Measurements from ENCODE around the gene RNASE8.

The RNASE8 gene

DNA sequence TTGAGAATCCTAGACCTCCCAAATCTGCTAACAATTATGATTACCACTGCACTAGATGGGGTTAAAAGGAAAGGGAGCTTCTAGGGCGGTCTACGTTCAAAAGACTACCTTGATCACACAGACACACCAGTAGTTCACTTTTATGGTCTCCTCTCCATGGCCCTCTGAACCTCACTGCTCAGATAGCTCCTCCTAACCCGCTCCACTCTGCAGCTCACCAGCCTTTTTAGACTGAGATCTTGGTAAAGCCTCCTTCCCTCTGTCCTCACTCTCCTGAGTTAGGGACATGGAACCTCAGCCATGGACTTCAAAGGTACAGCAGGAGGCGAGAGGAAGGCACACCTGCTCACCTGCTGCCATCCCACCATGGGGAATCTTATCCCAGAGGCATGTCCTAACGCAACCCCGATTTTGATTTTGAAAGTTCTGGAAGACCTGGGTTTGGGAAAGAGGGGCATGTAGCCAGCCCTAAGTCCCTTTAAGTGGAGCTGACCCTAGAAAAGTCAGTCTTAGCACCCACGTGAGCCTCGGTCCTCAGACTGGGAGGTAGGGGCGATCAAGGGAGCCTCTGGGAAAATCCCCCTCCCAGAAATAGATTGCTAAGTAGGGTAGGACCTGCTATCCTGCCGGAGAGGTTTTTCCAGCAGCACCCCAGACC, 39.5 kb downstream of the RNASE8 start:
- peak overlapping the region; percentile 81 for H3K27ac ChIP-seq (ENCODE audit: low read depth, low read length)
- H3K36me3 ChIP-seq (ENCODE audit: control insufficient read depth, insufficient read depth, low read length), result no peaks in the 10 kb centered on the region
- H3K4me1 ChIP-seq (ENCODE audit: control insufficient read depth, insufficient read depth, low read length), result peaks cover 14% of the 10 kb centered on the region
- H3K27me3 ChIP-seq (ENCODE audit: control insufficient read depth, insufficient read depth, low read length), result no peaks in the 10 kb centered on the region
- H3K9ac ChIP-seq (ENCODE audit: low read length), result peak overlapping the region; percentile 43
- H3K4me3 ChIP-seq (ENCODE audit: low read length), result peak overlapping the region; percentile 53

DNA sequence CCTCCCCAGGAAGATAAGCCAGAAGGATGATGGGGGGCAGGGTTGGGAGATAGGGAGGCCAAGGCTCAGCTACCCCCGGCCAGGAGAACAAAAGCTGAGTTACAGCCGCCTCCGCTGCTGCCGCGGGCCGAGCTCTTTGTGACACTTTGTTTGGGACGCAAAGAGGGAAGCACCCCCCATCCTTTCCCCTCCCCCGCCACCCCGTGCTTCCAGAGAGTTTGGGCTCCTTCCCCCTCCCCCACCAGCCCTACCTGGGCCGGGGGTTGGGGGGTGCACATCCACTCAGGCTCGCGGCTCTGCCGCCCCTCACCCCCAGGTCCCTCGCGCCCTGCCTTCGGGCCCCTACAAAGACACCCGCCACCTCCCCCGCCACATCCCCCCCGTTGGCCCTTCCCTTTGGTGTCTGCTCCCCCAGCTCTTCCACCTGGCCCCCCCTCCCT, 40.0 kb downstream of the RNASE8 start:
- Histone ChIP-seq H3K27me3 (ENCODE audit: control insufficient read depth, insufficient read depth, low read length) (no peaks in the 10 kb centered on the region), H3K4me3 (ENCODE audit: low read length) (peak overlapping the region; percentile 53), H3K27ac (ENCODE audit: low read depth, low read length) (peak overlapping the region; percentile 81), H3K4me1 (ENCODE audit: control insufficient read depth, insufficient read depth, low read length) (peaks cover 13% of the 10 kb centered on the region), H3K9ac (ENCODE audit: low read length) (peak overlapping the region; percentile 43), H3K36me3 (ENCODE audit: control insufficient read depth, insufficient read depth, low read length) (no peaks in the 10 kb centered on the region)

DNA sequence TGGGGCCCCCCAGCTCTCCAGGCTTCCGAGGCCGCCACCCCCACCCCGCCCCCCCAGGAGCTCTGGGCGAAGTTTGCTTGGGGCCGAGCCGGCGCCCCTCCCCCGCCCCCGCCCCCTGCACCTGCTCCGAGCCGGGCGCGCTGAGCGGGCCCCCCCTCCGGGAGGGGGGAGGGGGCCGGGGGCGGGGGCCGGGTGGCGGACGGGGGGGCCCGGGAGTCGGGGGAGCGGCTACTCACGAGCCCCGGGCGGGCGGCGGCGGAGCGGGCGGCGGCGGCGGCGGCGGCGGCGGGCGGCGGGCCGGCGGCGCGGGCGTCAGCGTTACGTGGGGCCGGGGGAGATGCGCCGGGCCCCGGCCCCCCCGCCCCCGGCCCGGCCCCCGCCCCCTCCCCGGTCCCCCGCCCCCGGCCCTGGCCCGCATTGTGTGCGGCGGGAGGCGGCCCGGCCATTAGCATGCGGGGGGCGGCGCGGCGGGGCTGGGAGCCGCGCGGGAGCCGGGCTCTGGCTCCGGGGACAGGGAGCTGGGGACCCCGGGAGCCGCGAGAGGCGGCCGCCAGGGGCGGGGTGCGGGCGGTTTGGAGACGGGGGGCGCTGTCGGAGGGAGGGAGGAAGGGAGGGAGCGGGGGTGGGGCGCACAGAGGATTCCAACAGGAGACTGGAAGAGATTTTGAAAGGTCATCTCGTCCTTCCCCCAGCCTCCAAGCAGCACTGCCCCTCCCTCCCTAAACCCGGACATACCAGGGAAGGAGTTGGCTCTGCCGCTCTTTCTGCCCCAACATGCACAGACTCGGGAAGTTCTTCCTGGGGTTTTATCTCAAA, 40.7 kb downstream of the RNASE8 start, which contains the start of gene ZNF219:
Gene ZNF219 (minus strand): TSS at position 580 of the 816 bp plus-strand sequence. CDS start 5,064 bp downstream, outside the sequence.
- H3K9ac ChIP-seq (ENCODE audit: low read length), result peak within 1 kb of the TSS; percentile 78
- no peaks in the 10 kb centered on the region for H3K36me3 ChIP-seq (ENCODE audit: control insufficient read depth, insufficient read depth, low read length)
- H3K27ac ChIP-seq (ENCODE audit: low read depth, low read length), result peak within 1 kb of the TSS; percentile 92
- peak within 1 kb of the TSS; percentile 80 for H3K4me3 ChIP-seq (ENCODE audit: low read length)
- H3K4me1 ChIP-seq (ENCODE audit: control insufficient read depth, insufficient read depth, low read length), result peaks cover 18% of the 10 kb centered on the region
- H3K27me3 ChIP-seq (ENCODE audit: control insufficient read depth, insufficient read depth, low read length), result no peaks in the 10 kb centered on the region

DNA sequence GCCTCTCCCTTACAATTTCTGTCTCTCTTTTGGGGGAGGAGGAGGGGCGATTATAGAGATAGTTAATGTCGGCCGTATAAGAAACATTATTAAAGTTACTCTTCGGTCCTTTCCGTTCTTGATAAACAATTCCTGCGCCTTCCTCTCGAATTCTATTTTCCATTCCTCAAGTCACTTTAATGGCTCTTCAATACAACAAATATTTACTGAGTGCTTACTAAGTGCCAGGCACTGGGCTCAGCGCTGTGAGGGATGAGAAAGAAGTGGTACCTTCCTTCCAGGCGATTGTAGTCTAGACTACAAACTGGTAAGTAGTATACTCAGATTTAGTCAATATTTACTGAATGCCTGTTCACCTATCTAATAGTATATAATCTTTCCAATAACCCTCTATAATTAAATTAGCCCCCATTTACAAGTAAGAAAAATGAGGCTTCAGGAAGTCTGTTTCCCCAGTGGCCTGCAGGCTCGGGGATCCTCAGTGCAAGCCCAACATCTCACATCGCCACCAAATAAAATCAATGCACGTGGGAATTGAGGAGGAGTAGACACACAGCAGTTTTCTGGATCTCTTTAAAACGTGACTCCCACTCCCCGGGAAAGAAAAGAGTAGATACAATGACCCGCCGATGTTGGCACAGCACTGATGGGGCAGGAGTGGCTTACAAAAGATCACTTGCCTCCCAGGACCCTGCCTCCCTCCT, 41.4 kb downstream of the RNASE8 start:
- no peaks in the 10 kb centered on the region for H3K36me3 ChIP-seq (ENCODE audit: control insufficient read depth, insufficient read depth, low read length)
- H3K27ac ChIP-seq (ENCODE audit: low read depth, low read length), result peak overlapping the region; percentile 92
- peaks cover 19% of the 10 kb centered on the region for H3K4me1 ChIP-seq (ENCODE audit: control insufficient read depth, insufficient read depth, low read length)
- no peaks in the 10 kb centered on the region for H3K27me3 ChIP-seq (ENCODE audit: control insufficient read depth, insufficient read depth, low read length)
- peak overlapping the region; percentile 78 for H3K9ac ChIP-seq (ENCODE audit: low read length)
- peak overlapping the region; percentile 80 for H3K4me3 ChIP-seq (ENCODE audit: low read length)

DNA sequence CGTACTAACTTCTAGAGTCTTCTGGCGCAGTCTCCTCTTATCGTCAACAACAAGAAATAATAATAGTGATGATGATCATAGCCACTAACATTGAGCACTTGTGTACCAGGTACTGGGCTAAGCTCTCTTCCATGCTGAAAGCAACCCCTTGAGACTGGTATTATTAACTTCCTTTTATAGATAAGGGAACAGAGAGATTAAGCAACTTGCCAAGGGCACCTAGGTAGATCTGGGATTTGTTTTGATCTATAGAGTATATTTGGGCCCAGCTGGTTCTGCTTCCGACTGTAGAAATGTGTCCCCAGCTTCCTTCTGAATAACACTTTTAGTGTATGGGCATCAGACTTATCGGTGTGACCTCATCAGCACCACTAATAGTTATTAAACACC, 42.0 kb downstream of the RNASE8 start:
- H3K36me3 ChIP-seq (ENCODE audit: control insufficient read depth, insufficient read depth, low read length), result no peaks in the 10 kb centered on the region
- peak overlapping the region; percentile 80 for H3K4me3 ChIP-seq (ENCODE audit: low read length)
- no peak overlapping the region for H3K9ac ChIP-seq (ENCODE audit: low read length)
- peaks cover 22% of the 10 kb centered on the region for H3K4me1 ChIP-seq (ENCODE audit: control insufficient read depth, insufficient read depth, low read length)
- peak overlapping the region; percentile 92 for H3K27ac ChIP-seq (ENCODE audit: low read depth, low read length)
- no peaks in the 10 kb centered on the region for H3K27me3 ChIP-seq (ENCODE audit: control insufficient read depth, insufficient read depth, low read length)

DNA sequence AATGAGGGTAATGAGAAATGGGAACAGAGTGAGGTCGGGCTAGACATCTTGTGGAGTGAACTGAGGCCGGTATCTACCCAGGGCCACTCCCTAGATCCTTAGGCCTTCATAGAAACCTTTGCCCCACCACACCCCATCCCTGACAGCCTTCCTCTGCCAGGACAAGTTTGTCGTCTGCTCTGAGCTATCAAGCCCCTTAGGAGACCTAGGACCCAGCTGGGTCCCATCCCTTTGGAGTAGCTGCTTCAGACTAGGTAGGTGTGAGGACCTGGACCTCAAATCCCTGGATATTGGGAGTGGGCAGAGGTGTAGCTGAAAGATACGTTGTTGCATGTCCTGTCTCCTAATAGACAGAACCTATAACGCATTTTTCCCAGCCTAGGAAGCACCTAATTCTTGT, 43.3 kb downstream of the RNASE8 start, which contains the start of gene TMEM253:
Gene TMEM253 (plus strand): TSS at position 136 of the 400 bp plus-strand sequence. CDS start 278 bp downstream, outside the sequence.
- Histone ChIP-seq H3K27me3 (ENCODE audit: control insufficient read depth, insufficient read depth, low read length) (no peaks in the 10 kb centered on the region), H3K27ac (ENCODE audit: low read depth, low read length) (peak within 1 kb of the TSS; percentile 92), H3K4me1 (ENCODE audit: control insufficient read depth, insufficient read depth, low read length) (peaks cover 28% of the 10 kb centered on the region), H3K36me3 (ENCODE audit: control insufficient read depth, insufficient read depth, low read length) (no peaks in the 10 kb centered on the region), H3K4me3 (ENCODE audit: low read length) (peak within 1 kb of the TSS; percentile 1), H3K9ac (ENCODE audit: low read length) (peak within 1 kb of the TSS; percentile 11)

DNA sequence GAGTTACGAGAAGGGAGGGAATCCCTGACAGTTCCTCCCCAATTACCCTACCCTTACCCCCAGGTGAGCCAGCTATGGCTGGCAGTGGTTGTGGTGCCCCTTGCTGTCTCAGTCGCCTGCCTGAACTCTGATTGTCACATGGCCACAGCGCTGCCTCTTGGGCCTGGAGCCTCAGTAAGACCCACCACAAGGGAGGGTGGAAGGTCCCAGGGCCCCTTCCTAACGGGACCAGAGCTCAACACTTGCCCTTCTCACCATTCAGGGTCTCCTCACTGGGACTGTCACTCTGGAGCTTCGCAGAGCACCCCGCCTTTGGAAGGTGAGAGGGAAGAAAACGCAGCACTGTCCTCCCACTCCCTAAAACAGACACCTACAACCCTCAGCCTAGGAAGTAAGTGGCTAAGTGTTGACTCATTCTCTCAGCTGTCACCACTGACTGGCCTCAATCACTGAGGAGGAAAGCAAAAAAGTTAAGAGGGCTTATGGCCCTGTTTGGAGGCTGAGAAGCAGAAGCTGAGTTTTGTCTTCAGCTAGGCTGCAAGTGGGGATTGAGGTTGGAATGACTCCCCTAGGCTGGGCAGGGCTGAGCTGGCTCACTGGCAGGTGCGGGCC, 44.3 kb downstream of the RNASE8 start:
- Histone ChIP-seq H3K4me1 (ENCODE audit: control insufficient read depth, insufficient read depth, low read length) (peaks cover 24% of the 10 kb centered on the region), H3K36me3 (ENCODE audit: control insufficient read depth, insufficient read depth, low read length) (no peaks in the 10 kb centered on the region), H3K27ac (ENCODE audit: low read depth, low read length) (no peak overlapping the region), H3K9ac (ENCODE audit: low read length) (no peak overlapping the region), H3K4me3 (ENCODE audit: low read length) (no peak overlapping the region), H3K27me3 (ENCODE audit: control insufficient read depth, insufficient read depth, low read length) (no peaks in the 10 kb centered on the region)

DNA sequence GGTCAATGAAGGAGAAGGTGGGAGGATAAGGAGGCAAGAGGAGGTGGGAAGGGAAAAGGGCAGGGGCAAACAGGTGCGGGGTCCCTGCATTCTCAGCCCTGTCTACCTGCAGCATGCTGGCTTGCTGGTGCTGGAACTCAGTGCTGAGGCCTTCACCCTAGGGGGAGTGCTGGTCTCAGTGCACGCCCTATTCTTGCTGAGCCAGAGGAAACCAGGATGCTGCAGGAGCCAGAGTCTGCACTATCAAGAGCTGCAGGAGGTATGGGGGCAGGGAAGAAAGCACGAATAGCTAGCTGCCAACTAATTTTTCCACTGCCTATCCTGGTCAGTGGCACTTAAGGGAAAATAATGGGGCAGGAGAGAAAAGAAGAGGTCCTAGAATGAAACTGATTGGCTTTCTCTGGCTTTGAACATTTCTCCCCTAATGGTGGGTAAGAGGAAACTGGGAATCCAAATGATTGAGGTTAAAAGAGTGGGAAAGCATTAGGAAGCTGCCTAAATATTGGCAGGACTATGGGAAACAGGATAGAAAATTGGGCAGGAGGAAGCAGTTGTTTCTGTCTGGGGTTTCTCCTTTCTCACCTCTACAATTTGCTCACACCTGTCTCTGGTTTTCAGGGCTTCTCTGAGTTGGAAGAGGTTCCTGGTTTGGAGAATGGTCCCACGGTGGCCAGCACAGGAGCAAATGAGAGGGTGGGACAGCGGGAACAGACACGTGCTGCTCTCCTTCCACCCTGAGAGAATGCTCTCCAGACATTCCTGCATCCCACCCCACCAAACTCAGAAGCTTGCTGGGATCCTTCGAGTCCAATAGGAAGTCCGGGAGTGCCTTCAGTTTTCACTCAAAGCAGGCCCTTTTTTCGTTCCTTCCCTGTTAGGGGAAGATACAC, 45.1 kb downstream of the RNASE8 start:
- no peak overlapping the region for H3K9ac ChIP-seq (ENCODE audit: low read length)
- peaks cover 24% of the 10 kb centered on the region for H3K4me1 ChIP-seq (ENCODE audit: control insufficient read depth, insufficient read depth, low read length)
- H3K27me3 ChIP-seq (ENCODE audit: control insufficient read depth, insufficient read depth, low read length), result no peaks in the 10 kb centered on the region
- H3K36me3 ChIP-seq (ENCODE audit: control insufficient read depth, insufficient read depth, low read length), result no peaks in the 10 kb centered on the region
- H3K4me3 ChIP-seq (ENCODE audit: low read length), result peak overlapping the region; percentile 79
- H3K27ac ChIP-seq (ENCODE audit: low read depth, low read length), result peak overlapping the region; percentile 99

DNA sequence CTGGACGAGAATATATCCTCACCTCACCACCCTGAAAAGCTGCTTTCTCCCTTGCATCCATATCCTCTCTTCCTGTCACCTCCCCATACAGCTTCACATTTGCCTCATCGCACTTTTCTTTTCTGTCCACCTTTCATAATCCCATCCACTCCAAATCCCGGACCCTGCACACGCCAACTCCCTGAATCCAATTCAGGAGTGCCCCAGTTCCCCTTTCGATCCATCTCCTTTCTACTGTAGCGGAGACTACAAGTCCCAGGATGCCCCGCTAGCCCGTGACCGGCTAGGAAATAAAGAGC, 45.7 kb downstream of the RNASE8 start:
- Histone ChIP-seq H3K36me3 (ENCODE audit: control insufficient read depth, insufficient read depth, low read length) (no peaks in the 10 kb centered on the region), H3K27me3 (ENCODE audit: control insufficient read depth, insufficient read depth, low read length) (no peaks in the 10 kb centered on the region), H3K4me1 (ENCODE audit: control insufficient read depth, insufficient read depth, low read length) (peaks cover 24% of the 10 kb centered on the region), H3K4me3 (ENCODE audit: low read length) (peak overlapping the region; percentile 79), H3K27ac (ENCODE audit: low read depth, low read length) (peak overlapping the region; percentile 99), H3K9ac (ENCODE audit: low read length) (peak overlapping the region; percentile 32)

DNA sequence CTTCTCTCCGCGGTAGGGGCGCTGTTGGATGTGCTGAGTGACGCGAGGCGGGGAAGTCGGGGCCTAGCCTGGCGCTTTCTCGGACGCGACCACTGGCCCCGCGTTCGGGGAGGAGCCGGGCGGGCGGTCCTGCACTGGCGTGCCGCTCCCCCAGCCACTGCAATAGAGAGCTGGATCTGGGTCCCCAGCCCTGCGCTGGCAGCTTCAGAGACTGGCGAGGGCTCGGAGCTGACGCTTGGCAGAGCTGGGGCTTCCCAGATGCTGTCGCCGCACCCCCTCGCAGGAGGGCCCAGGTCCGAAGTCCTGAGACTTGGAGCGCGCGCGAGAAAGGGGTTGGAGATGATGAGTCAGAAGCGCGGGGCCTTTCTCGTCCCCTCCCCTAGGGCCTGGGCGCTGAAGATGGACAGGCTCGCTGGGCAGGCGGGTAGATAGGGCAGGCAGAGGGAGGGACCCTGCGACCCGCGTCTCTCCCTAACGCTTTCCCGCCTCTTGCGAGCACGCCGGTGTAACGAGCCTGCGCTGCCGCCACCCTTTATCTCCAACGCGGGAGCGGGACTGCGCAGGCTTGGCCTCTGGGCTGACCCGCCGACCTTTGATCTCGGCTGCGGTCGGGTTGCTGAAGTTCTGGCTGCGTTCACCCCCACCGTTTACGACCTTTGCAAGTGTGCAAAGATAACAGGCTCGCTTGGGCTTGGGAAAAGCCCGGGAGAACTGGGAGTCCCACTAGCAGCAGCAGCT, 46.3 kb downstream of the RNASE8 start:
- peak overlapping the region; percentile 99 for H3K27ac ChIP-seq (ENCODE audit: low read depth, low read length)
- no peaks in the 10 kb centered on the region for H3K27me3 ChIP-seq (ENCODE audit: control insufficient read depth, insufficient read depth, low read length)
- peak overlapping the region; percentile 79 for H3K4me3 ChIP-seq (ENCODE audit: low read length)
- H3K4me1 ChIP-seq (ENCODE audit: control insufficient read depth, insufficient read depth, low read length), result peaks cover 24% of the 10 kb centered on the region
- H3K9ac ChIP-seq (ENCODE audit: low read length), result peak overlapping the region; percentile 43
- H3K36me3 ChIP-seq (ENCODE audit: control insufficient read depth, insufficient read depth, low read length), result no peaks in the 10 kb centered on the region

Data from rectal smooth muscle tissue (tissue), 1 donor.